K562 (cell line): ENCODE data around the gene CLASP1. TPM values are rescaled to one million over a fixed set of nuclear protein-coding genes. Genes with fewer than 3 reads are reported as not detected.
A peak's percentile ranks its signal among the peaks of the same experiment; 100 is the strongest.

Experiments used
- HOXB6 ChIP-seq: fragments of 250-450 bp; sonication (Bioruptor Pico); IDR thresholded peaks from 2 replicates; pipeline ENCODE4 v1.5.1; 2022; ENCODE audit warnings: mild to moderate bottlenecking, borderline replicate concordance
- ZBTB40 ChIP-seq, 2 experiments: fragments of 450-650 bp in 1 of 2; sonication (generic) in 1 of 2; formaldehyde crosslinking in 1 of 2; IDR thresholded peaks; 2 replicates each; pipeline versions ENCODE4 v1.7.1 to v1.9.0; 2016 to 2022; ENCODE audit warnings: inconsistent platforms in 1 of 2, mild to moderate bottlenecking in 1 of 2, missing genetic modification reagents in 1 of 2
- polyA plus RNA-seq, 8 experiments: library from polyadenylated mRNA; depleted of rRNA in 4 of 8; stranded (reverse) in 5 of 8; unstranded in 3 of 8; fragments of >200 nt; fragmentation: Nextera tagmentation in 2 of 8; fragmentation: Illumina TruSeq in 1 of 8; extraction: Ambion mirVana in 2 of 8; extraction: Trizol in 1 of 8; gene quantifications; 2 replicates each; pipeline versions ENCODE4 v1.2.1 to v1.2.3, GENCODE V29; 2011 to 2014; ENCODE audit warnings: inconsistent platforms in 1 of 8, missing spikeins in 1 of 8
- total RNA-seq, 7 experiments: library from RNA; depleted of rRNA in 6 of 7; stranded (reverse); fragments of >200 nt in 6 of 7; fragmentation: Illumina TruSeq in 2 of 7; extraction: Trizol in 2 of 7; gene quantifications; 2 replicates each; pipeline versions ENCODE4 v1.2.1 to v1.2.3, GENCODE V29; 2011 to 2021; ENCODE audit warnings: low replicate concordance in 1 of 7

CLASP1 gene
- total and polyA plus RNA-seq, 9 of the 15 experiments (the other 6 are each of a cell fraction or from before 2014, with no cell fraction given) = 1.7 to 40.3 (median 20.7) TPM

GRCh38 chr2:121435790-121436189 is 213.5 kb downstream of the CLASP1 start (continued):
- peak; percentile 36; the same call in 1 of the 2 replicates for TF ChIP-seq ZBTB40 (IDR thresholded peaks at IDR 0.05)
- TF ChIP-seq ZBTB40 (CRISPR knock-in tag; IDR thresholded peaks at IDR 0.05) = no peak
- TF ChIP-seq HOXB6 (CRISPR knock-in tag) = no peak
